Peyer's patch (tissue), 4 donors: ENCODE data around the gene RPS6KB2. TPM values are rescaled to one million over a fixed set of nuclear protein-coding genes. Genes with fewer than 3 reads are reported as not detected.

ENCODE experiments used
- DNase-seq, 3 donors: peaks; one replicate each; pipeline ENCODE4 v3.0.0-alpha.2; 2017 to 2019
- H3K27ac ChIP-seq, 4 donors: fragments of 200-600 bp; sonication (generic); one replicate each; pipeline ENCODE4 v1.5.1; 2016 to 2019
- H3K27me3 ChIP-seq, 2 donors: fragments of 200-600 bp; sonication (generic); one replicate each; pipeline ENCODE4 v1.5.1; 2019
- H3K36me3 ChIP-seq, 3 donors: fragments of 200-600 bp; sonication (generic); one replicate each; pipeline ENCODE4 v1.5.1; 2016 to 2019
- H3K4me1 ChIP-seq, 4 donors: fragments of 200-600 bp; sonication (generic); one replicate each; pipeline ENCODE4 v1.5.1; 2016 to 2019
- H3K4me3 ChIP-seq, 4 donors: fragments of 200-600 bp; sonication (generic); 1 replicate in 3 of 4; 2 replicates in 1 of 4; pipeline ENCODE4 v1.5.1; 2016 to 2019; ENCODE audit warnings: mild to moderate bottlenecking in 1 of 4
- H3K9me3 ChIP-seq, 4 donors: fragments of 200-600 bp; sonication (generic); one replicate each; pipeline ENCODE4 v1.5.1; 2016 to 2019; ENCODE audit warnings: mild to moderate bottlenecking in 1 of 4
- CTCF ChIP-seq, 6 experiments: fragments of 450-650 bp in 4 of 6; fragments of 200-600 bp in 2 of 6; sonication (generic) in 1 of 6; IDR thresholded peaks; one replicate each; pipeline ENCODE4 v1.5.1; 2017 to 2019; ENCODE audit warnings: antibody characterized with exemption in 6 of 6, mild to moderate bottlenecking in 3 of 6, moderate library complexity in 1 of 6
- POLR2A ChIP-seq, 2 donors: fragments of 450-650 bp; IDR thresholded peaks; one replicate each; pipeline ENCODE4 v1.5.1; 2017; ENCODE audit warnings: antibody characterized with exemption in 2 of 2, mild to moderate bottlenecking in 2 of 2, moderate library complexity in 2 of 2
- total RNA-seq, 4 donors: library from RNA; depleted of rRNA; stranded (reverse); fragments of >200 nt; gene quantifications; one replicate each; pipeline ENCODE4 v1.1.0, GENCODE V29; 2016

Gene RPS6KB2
- total RNA-seq, 4 donors from 2014 or later, result 58.0 to 88.3 (median 63.5) TPM

DNA sequence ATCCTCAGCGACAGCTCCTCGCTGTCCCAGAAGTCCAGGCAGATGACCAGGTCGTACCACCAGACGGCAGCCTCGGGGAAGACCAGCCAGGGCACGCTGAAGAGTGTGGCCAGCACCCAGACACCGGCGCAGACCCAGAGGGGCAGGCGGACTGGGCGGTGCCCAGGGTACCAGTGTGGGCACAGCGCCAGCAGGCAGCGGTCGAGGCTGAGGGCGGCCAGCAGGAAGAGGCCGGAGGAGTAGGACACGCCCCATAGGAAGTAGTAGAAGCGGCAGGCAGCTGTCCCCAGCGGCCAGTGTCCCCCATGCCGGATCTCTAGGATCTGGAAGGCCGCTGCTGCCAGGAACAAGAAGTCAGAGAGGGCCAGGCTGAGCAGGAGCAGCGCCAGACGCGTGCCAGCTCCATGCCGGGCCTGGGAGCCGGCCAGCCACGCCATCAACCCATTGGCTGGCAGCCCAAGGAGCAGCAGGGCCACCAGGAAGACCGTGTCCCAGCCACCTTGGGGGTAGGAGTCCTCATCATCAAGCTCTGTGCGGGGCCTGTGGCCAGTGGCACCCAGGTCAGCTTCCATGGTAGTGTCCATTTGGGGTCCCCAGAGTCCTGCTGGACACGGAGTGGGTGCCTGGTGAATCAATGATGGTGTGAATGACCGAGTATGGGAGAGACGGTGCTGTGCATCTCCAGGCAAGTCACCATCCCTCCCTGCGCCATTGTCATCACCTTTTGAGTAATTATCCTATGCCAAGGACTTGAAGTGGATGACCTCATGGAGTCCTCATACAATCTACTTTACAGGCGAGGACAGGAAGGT lies 24.1 kb downstream of the RPS6KB2 start, which contains the start of gene GPR152:
Gene GPR152, minus strand, starts transcription at position 589 of the 812 bp plus-strand sequence. Its CDS starts 5 bp downstream, at position 584.
- no peaks in the 10 kb centered on the region for H3K36me3 ChIP-seq
- TF ChIP-seq POLR2A (IDR thresholded peaks at IDR 0.05), result no peak
- no peaks in the 10 kb centered on the region for H3K27me3 ChIP-seq
- peak in 1 of 3 donors; percentile 50 for DNase-seq
- peaks cover 0 to 11% (median 9%) of the 10 kb centered on the region in 4 donors for H3K4me1 ChIP-seq
- peak within 1 kb of the TSS in 2 of 4 donors; percentile 4 to 10 for H3K27ac ChIP-seq
- no peak within 1 kb of the TSS for H3K4me3 ChIP-seq
- H3K9me3 ChIP-seq, result no peaks in the 10 kb centered on the region

- no peak overlapping the region for H3K4me3 ChIP-seq
- no peaks in the 10 kb centered on the region for H3K36me3 ChIP-seq
- H3K9me3 ChIP-seq, result no peaks in the 10 kb centered on the region
- no peaks in the 10 kb centered on the region for H3K27me3 ChIP-seq
- DNase-seq, result no peak
- peaks cover 0 to 10% (median 4%) of the 10 kb centered on the region in 4 donors for H3K4me1 ChIP-seq
- no peak overlapping the region for H3K27ac ChIP-seq
- no peak for TF ChIP-seq CTCF (IDR thresholded peaks at IDR 0.05)
- no peak for TF ChIP-seq POLR2A (IDR thresholded peaks at IDR 0.05)
Measured at GRCh38 chr11:67453816-67454732, 25.8 kb downstream of the RPS6KB2 start.

DNA sequence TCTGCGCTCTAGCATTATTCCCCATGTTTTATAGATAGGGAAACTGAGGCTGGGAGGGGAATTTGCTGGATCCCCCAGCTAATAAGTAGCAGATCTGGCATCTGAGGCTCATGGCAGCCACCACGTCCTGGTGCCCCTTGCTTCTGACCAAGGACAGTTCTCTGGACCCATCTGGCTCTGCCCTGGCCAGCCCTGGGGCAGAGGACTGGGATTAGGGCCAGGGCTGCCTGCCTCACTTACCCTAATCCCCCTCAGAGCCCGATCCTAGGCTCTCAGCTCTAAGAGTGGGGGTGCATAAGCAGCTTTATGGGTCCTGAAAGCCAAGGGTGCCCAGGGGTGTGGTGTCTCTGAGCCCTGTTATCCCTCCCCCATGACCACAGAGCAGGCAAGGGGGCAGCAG lies 26.8 kb downstream of the RPS6KB2 start, which contains the start of gene CABP4:
Gene CABP4, plus strand, starts transcription at position 301 of the 400 bp plus-strand sequence. Its CDS starts 70 bp downstream, at position 371.
- Histone ChIP-seq H3K27me3 (no peaks in the 10 kb centered on the region), H3K4me1 (peaks cover 0 to 6% (median 3%) of the 10 kb centered on the region in 4 donors), H3K9me3 (no peaks in the 10 kb centered on the region), H3K4me3 (no peak within 1 kb of the TSS), H3K27ac (no peak within 1 kb of the TSS), H3K36me3 (no peaks in the 10 kb centered on the region)
- DNase-seq, result no peak
- TF ChIP-seq POLR2A (IDR thresholded peaks at IDR 0.05) (no peak), CTCF (IDR thresholded peaks at IDR 0.05) (no peak)

DNA sequence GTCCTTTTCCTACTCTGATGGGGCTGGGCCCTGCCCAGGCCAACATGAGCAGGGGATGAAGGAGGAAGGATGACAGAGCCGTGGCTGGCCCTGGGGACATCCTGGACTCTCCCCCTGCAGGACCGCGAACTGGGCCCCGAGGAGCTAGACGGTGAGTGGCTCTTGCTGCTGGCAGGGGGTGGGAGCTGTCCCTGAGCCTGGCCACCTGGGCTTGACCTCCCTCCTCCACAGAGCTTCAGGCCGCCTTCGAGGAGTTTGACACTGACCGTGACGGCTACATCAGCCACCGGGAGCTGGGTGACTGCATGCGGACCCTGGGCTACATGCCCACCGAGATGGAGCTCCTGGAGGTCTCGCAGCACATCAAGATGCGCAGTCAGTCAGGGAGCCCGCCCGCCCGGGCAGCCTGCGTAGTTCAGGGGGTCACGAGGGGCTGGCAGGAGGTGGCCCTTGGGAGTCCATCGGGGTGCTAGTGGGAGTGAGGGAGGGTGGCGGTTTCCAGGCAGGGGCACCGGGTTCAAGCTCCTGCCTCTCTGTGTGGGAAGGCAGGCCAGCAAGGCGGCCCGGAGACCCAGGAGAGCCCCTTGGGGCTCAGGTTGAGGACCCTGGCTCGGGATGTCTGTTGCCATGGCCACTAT lies 27.9 kb downstream of the RPS6KB2 start:
- Histone ChIP-seq H3K27ac (no peak overlapping the region), H3K4me1 (peaks cover 0 to 12% (median 0%) of the 10 kb centered on the region in 4 donors), H3K27me3 (no peaks in the 10 kb centered on the region), H3K4me3 (no peak overlapping the region), H3K36me3 (no peaks in the 10 kb centered on the region), H3K9me3 (no peaks in the 10 kb centered on the region)
- DNase-seq, result no peak
- TF ChIP-seq CTCF (IDR thresholded peaks at IDR 0.05) (no peak), POLR2A (IDR thresholded peaks at IDR 0.05) (no peak)

DNA sequence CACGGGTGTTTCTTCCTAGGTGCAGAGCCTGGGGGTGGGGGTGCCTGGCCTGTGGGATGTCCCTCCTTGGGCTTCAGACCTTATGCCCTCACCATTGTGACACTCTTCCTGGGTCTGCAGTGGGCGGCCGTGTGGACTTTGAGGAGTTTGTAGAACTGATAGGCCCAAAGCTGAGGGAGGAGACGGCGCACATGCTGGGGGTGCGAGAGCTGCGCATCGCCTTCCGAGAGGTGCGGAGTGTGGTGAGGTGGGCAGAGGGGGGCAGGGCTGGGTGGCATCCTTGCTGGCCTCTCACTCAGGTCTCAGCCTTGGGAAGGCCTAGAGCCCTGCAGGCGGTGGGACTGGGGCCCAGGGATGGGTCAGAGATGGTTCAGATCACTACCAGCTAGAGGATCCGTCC lies 29.2 kb downstream of the RPS6KB2 start:
- Histone ChIP-seq H3K9me3 (no peaks in the 10 kb centered on the region), H3K27ac (no peak overlapping the region), H3K36me3 (no peaks in the 10 kb centered on the region), H3K4me1 (peaks cover 0 to 12% (median 0%) of the 10 kb centered on the region in 4 donors), H3K27me3 (no peaks in the 10 kb centered on the region), H3K4me3 (no peak overlapping the region)
- TF ChIP-seq POLR2A (IDR thresholded peaks at IDR 0.05), result no peak
- no peak for TF ChIP-seq CTCF (IDR thresholded peaks at IDR 0.05)
- no peak for DNase-seq
